ENCODE measurements around the gene TXNDC16.

TXNDC16 gene

GRCh38 chr14:52395728-52396127, 156.6 kb downstream of the TXNDC16 start:
- Histone ChIP-seq H3K79me2 (ENCODE audit: low read length) (no peaks in the 10 kb centered on the region), H2AFZ (ENCODE audit: low read length) (no peak overlapping the region), H3K27me3 (replicated peaks; ENCODE audit: insufficient read depth, low read length) (no peaks in the 10 kb centered on the region), H3F3A (ENCODE audit: insufficient read depth, low read length) (no peaks in the 10 kb centered on the region), H3K4me1 (ENCODE audit: low read length) (peaks cover 3% of the 10 kb centered on the region; the same call in 1 of the 2 replicates), H3K36me3 (replicated peaks; ENCODE audit: insufficient read depth, low read length) (no peaks in the 10 kb centered on the region), H3K27ac (ENCODE audit: low read length) (no peak overlapping the region), H3K4me3 (ENCODE audit: low read length) (no peak overlapping the region), H4K20me1 (ENCODE audit: insufficient read depth, low read length) (no peaks in the 10 kb centered on the region), H3K9ac (ENCODE audit: low read length) (no peak overlapping the region), H3K9me3 (replicated peaks; ENCODE audit: insufficient read depth, low read length) (no peaks in the 10 kb centered on the region), H3K9me2 (replicated peaks; ENCODE audit: insufficient read depth, low read length) (no peaks in the 10 kb centered on the region), H3K4me2 (ENCODE audit: low read depth, low read length) (no peak overlapping the region)
- TF ChIP-seq EZH2 (optimal IDR thresholded peaks at IDR 0.05; ENCODE audit: low read depth, low read length): no peak
- no peak for TF ChIP-seq CTCF (IDR thresholded peaks at IDR 0.05; ENCODE audit: low read length)
- DNase-seq: no peak

GRCh38 chr14:52391881-52392615, 160.3 kb downstream of the TXNDC16 start:
- no peaks in the 10 kb centered on the region for H3K27me3 ChIP-seq (replicated peaks; ENCODE audit: insufficient read depth, low read length)
- no peak overlapping the region for H3K27ac ChIP-seq (ENCODE audit: low read length)
- H3F3A ChIP-seq (ENCODE audit: insufficient read depth, low read length): no peaks in the 10 kb centered on the region
- no peaks in the 10 kb centered on the region for H4K20me1 ChIP-seq (ENCODE audit: insufficient read depth, low read length)
- no peak overlapping the region for H3K4me2 ChIP-seq (ENCODE audit: low read depth, low read length)
- H3K36me3 ChIP-seq (replicated peaks; ENCODE audit: insufficient read depth, low read length): no peaks in the 10 kb centered on the region
- H2AFZ ChIP-seq (ENCODE audit: low read length): no peak overlapping the region
- no peak overlapping the region for H3K9ac ChIP-seq (ENCODE audit: low read length)
- DNase-seq: no peak
- H3K9me2 ChIP-seq (replicated peaks; ENCODE audit: insufficient read depth, low read length): no peaks in the 10 kb centered on the region
- no peaks in the 10 kb centered on the region for H3K9me3 ChIP-seq (replicated peaks; ENCODE audit: insufficient read depth, low read length)
- H3K79me2 ChIP-seq (ENCODE audit: low read length): no peaks in the 10 kb centered on the region
- TF ChIP-seq CTCF (IDR thresholded peaks at IDR 0.05; ENCODE audit: low read length) (no peak), EZH2 (optimal IDR thresholded peaks at IDR 0.05; ENCODE audit: low read depth, low read length) (no peak)
- no peaks in the 10 kb centered on the region for H3K4me1 ChIP-seq (ENCODE audit: low read length)
- H3K4me3 ChIP-seq (ENCODE audit: low read length): no peak overlapping the region
